Measurements from ENCODE around the gene TPCN2. TPM values are rescaled to one million over a fixed set of nuclear protein-coding genes. Genes with fewer than 3 reads are reported as not detected.
"Not testable (repeated sequence)": the region's sequence is repeated elsewhere in the genome, so short reads cannot be mapped to it uniquely, and the experiment has no call there.

Gene TPCN2
- total and polyA plus RNA-seq, 9 donors: 6.4 to 9.9 (median 7.6) TPM

DNA sequence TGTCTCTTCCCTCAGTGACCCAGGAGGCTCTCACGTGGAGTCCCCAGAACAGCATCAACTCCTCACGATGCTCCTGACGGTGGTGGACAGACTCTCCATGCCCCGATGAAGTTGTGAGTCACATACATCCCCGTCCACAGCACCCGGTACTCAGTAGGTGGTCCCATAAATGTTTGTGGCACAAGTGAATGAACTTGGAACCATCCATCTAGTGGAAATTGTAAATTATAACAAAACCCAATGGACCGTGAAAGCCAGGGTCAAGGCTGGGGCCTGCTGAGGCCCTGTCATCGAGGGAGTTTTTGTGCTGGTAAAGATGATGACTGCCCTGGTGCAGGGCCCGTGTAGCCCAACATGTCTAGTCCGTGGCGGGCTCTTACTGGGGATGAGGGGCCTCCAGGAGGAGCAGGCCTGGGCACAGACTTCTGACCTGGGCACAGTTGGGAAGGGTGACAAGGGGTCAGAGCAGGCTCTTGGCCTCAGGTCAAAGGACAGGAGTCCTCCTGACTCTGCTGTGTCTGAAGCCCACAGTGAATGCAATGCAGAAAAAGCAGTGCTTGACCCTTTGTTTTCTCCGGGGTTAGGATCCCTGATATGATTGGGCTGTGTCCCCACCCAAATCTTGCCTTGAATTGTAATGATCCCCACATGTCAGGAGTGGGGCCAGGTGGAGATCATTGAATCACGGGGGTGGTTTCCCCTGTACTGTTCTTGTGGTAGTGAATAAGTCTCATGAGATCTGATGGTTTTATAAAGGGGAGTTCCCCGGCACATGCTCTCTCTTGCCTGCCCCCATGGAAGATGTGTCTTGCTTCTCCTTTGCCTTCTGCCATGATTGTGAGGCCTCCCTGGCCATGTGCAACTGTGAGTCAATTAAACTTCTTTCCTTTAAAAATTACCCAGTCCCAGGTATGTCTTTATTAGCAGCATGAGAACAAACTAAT lies 87.0 kb downstream of the TPCN2 start:
- Histone ChIP-seq H3K4me3 (ENCODE audit: low read length) (no peak overlapping the region), H3K36me3 (ENCODE audit: control insufficient read depth, insufficient read depth, low read length) (no peaks in the 10 kb centered on the region), H3K27me3 (ENCODE audit: control insufficient read depth, insufficient read depth, low read length) (no peaks in the 10 kb centered on the region), H3K27ac (ENCODE audit: low read length) (no peak overlapping the region), H3K9me3 (replicated peaks; ENCODE audit: control insufficient read depth, low read depth, low read length) (peaks cover 8% of the 10 kb centered on the region), H3K4me1 (ENCODE audit: control insufficient read depth, insufficient read depth, low read length) (peaks cover 17% of the 10 kb centered on the region)
- DNase-seq: no peak
- 89% methylated on average over 11 of the region's 14 CpGs for WGBS (ENCODE audit: insufficient coverage)

DNA sequence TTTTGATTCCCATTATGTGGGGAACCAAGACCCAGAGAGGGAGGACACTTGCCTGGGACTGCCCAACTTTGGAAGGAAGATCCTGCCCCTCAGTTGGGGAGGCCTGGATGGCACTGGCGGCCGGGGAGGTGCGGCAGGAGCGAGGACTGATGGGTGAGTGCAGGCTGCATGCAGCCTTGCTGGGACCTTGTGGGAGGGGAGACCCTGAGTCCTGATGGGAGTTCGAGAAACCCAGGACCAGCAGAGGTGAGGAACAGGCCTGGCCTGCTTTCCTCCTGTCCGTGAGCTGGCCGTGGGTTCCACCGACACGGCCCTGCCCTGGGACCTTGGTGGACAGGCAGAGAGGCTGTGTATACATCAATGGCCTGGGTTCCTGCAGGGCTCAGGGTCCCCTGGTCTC lies 87.7 kb downstream of the TPCN2 start:
- Histone ChIP-seq H3K27me3 (ENCODE audit: control insufficient read depth, insufficient read depth, low read length) (no peaks in the 10 kb centered on the region), H3K9me3 (replicated peaks; ENCODE audit: control insufficient read depth, low read depth, low read length) (peaks cover 8% of the 10 kb centered on the region), H3K4me3 (ENCODE audit: low read length) (no peak overlapping the region), H3K27ac (ENCODE audit: low read length) (no peak overlapping the region), H3K36me3 (ENCODE audit: control insufficient read depth, insufficient read depth, low read length) (no peaks in the 10 kb centered on the region), H3K4me1 (ENCODE audit: control insufficient read depth, insufficient read depth, low read length) (peaks cover 10% of the 10 kb centered on the region)
- DNase-seq: no peak
- WGBS (ENCODE audit: insufficient coverage): 96% methylated on average over 8 of the region's 9 CpGs

DNA sequence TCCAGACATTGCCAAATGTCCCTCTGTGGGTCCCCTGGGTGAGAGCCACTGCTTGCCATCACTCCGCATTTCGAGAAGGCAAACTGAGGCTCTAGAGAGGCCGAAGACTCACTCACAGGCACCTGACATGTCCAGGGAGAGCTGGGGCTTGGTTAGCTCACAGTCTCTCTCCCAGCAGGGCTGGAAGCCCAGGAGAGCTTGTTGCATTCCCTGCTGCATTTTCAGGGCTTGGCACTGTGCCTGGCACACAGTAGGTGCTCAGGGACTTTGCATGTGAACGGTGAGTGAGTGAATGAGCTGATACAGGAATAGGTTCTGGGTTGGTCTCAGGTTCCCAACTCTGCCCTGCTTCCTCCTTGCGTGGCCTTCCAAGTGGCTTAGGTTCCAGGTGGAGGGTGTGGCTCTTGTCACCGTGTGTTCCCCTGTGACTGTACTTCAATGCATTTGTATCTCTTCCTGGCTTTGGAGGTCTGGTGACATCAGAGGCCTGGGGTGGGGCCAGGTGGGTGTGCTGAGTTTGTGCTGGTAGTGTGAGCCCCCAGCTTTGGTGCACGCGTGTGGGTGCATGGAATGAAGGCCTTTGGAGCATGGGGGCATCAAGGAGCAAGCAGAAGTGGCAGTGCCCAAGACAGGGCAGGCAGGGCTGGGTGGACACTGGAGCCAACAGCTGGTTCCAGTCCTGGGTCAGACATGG lies 88.6 kb downstream of the TPCN2 start:
- Histone ChIP-seq H3K9me3 (replicated peaks; ENCODE audit: control insufficient read depth, low read depth, low read length) (peaks cover 8% of the 10 kb centered on the region), H3K4me1 (ENCODE audit: control insufficient read depth, insufficient read depth, low read length) (peaks cover 2% of the 10 kb centered on the region), H3K4me3 (ENCODE audit: low read length) (no peak overlapping the region), H3K27ac (ENCODE audit: low read length) (no peak overlapping the region), H3K27me3 (ENCODE audit: control insufficient read depth, insufficient read depth, low read length) (no peaks in the 10 kb centered on the region), H3K36me3 (ENCODE audit: control insufficient read depth, insufficient read depth, low read length) (no peaks in the 10 kb centered on the region)
- 85% methylated on average over 8 of the region's 8 CpGs for WGBS (ENCODE audit: insufficient coverage)
- no peak for DNase-seq

DNA sequence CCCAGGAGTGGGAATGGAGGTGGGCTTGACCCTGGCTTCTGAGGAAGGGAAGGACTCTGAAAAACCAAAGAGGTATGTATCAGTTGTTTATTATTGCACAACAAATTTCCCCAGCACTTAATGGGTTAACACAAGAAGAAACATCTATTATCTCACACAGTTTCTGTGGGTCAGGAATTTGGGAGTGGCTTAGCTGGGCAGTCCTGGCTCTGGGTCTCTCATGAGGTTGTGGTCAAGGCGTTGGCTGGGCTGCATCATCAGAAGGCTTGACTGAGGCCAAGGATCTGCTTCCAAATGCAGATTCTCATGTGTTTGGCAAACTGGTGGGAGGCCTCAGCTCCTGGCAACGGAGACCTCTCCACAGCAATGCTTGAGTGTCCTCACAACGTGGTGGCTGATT lies 89.5 kb downstream of the TPCN2 start:
- H3K4me3 ChIP-seq (ENCODE audit: low read length): no peak overlapping the region
- H3K36me3 ChIP-seq (ENCODE audit: control insufficient read depth, insufficient read depth, low read length): no peaks in the 10 kb centered on the region
- no peak overlapping the region for H3K27ac ChIP-seq (ENCODE audit: low read length)
- H3K27me3 ChIP-seq (ENCODE audit: control insufficient read depth, insufficient read depth, low read length): no peaks in the 10 kb centered on the region
- 13% methylated on average over 1 of the region's 3 CpGs for WGBS (ENCODE audit: insufficient coverage)
- peaks cover 4% of the 10 kb centered on the region for H3K9me3 ChIP-seq (replicated peaks; ENCODE audit: control insufficient read depth, low read depth, low read length)
- no peaks in the 10 kb centered on the region for H3K4me1 ChIP-seq (ENCODE audit: control insufficient read depth, insufficient read depth, low read length)
- DNase-seq: no peak

DNA sequence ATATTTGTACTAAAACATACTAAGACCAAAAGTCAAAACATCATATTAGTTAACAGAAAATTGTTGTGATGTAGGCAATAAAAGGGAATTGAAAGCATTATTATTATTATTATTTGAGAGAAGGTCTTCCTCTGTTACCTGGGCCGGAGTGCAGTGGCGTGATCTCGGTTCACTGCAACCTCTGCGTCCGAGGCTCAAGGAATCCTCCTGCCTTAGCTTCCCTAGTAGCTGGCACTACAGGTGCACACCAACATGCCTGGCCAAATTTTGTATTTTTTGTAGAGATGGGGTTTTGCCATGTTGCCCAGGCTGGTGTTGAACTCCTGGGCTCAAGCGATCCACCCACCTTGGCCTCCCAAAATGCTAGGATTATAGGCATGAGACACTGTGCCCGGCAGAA lies 91.4 kb downstream of the TPCN2 start:
- H3K4me1 ChIP-seq (ENCODE audit: control insufficient read depth, insufficient read depth, low read length); H3K36me3 ChIP-seq (ENCODE audit: control insufficient read depth, insufficient read depth, low read length); H3K4me3 ChIP-seq (ENCODE audit: low read length); H3K27ac ChIP-seq (ENCODE audit: low read length); H3K27me3 ChIP-seq (ENCODE audit: control insufficient read depth, insufficient read depth, low read length); H3K9me3 ChIP-seq (replicated peaks; ENCODE audit: control insufficient read depth, low read depth, low read length); DNase-seq: not testable (repeated sequence)
- 100% methylated on average over 1 of the region's 7 CpGs for WGBS (ENCODE audit: insufficient coverage)

DNA sequence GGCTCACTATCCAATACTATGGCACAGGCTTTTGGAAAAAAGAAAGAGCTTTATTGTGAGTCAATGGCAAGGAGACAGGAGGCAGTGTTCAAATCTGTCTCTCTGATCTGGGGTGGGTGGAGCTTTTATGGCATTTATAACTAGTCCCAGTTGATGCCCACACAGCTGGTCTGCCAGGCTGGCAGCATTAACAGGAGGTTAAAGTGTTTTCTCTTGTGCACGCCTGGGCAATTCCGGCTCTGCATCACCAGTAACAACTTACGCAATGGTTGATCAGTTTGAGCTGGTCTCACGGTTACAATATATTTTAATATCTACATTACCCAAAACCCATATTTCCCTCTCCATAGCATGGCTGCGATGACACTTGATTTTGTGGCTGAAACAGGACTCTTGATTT lies 91.9 kb downstream of the TPCN2 start:
- Histone ChIP-seq H3K4me1 (ENCODE audit: control insufficient read depth, insufficient read depth, low read length) (no peaks in the 10 kb centered on the region), H3K36me3 (ENCODE audit: control insufficient read depth, insufficient read depth, low read length) (no peaks in the 10 kb centered on the region), H3K9me3 (replicated peaks; ENCODE audit: control insufficient read depth, low read depth, low read length) (peaks cover 3% of the 10 kb centered on the region), H3K27ac (ENCODE audit: low read length) (no peak overlapping the region), H3K27me3 (ENCODE audit: control insufficient read depth, insufficient read depth, low read length) (no peaks in the 10 kb centered on the region), H3K4me3 (ENCODE audit: low read length) (no peak overlapping the region)
- DNase-seq: no peak
- WGBS (ENCODE audit: insufficient coverage): 88% methylated on average over 5 of the region's 5 CpGs

DNA sequence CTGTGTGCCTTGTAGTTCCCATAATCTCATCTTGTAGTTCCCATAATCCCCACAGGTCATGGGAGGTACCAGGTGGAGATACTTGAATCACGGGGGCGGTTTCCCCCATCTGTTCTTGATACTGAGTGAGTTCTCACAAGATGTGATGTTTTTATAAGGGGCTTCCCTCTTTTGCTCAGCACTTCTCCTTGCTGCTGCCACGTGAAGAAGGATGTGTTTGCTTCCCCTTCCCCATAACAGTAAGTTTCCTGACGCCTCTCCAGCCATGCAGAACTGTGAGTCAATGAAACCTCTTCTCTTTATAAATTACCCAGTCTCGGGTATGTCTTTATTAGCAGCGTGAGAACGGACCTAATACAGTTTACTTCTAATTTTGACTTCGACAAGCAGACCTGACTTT lies 93.0 kb downstream of the TPCN2 start:
- no peak for DNase-seq
- 57% methylated on average over 1 of the region's 8 CpGs for WGBS (ENCODE audit: insufficient coverage)
- Histone ChIP-seq H3K36me3 (ENCODE audit: control insufficient read depth, insufficient read depth, low read length) (no peaks in the 10 kb centered on the region), H3K9me3 (replicated peaks; ENCODE audit: control insufficient read depth, low read depth, low read length) (peaks cover 12% of the 10 kb centered on the region), H3K27ac (ENCODE audit: low read length) (no peak overlapping the region), H3K4me3 (ENCODE audit: low read length) (no peak overlapping the region), H3K4me1 (ENCODE audit: control insufficient read depth, insufficient read depth, low read length) (no peaks in the 10 kb centered on the region), H3K27me3 (ENCODE audit: control insufficient read depth, insufficient read depth, low read length) (no peaks in the 10 kb centered on the region)

DNA sequence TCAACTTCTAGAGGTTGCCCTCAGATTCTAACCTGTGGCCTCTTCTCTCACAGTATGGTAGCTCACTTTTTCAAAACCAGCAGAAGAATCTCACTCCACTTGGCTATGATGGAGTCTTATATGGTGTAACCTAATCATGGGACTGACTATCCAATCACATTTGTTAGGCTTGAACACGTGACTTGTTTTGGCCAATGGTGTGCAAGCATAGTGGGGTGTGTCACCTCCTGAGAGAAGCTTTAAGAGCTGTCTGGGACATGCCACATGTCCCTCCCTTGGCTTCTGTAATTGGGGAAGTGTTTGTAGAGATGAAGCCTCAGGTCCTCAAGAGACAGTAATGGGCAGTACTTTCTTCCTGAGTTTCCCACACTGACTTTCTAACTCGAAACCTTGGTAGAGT lies 94.2 kb downstream of the TPCN2 start:
- WGBS (ENCODE audit: insufficient coverage): 100% methylated on average over 1 of the region's 2 CpGs
- Histone ChIP-seq H3K36me3 (ENCODE audit: control insufficient read depth, insufficient read depth, low read length) (no peaks in the 10 kb centered on the region), H3K4me3 (ENCODE audit: low read length) (no peak overlapping the region), H3K27me3 (ENCODE audit: control insufficient read depth, insufficient read depth, low read length) (no peaks in the 10 kb centered on the region), H3K9me3 (replicated peaks; ENCODE audit: control insufficient read depth, low read depth, low read length) (peaks cover 20% of the 10 kb centered on the region), H3K27ac (ENCODE audit: low read length) (no peak overlapping the region), H3K4me1 (ENCODE audit: control insufficient read depth, insufficient read depth, low read length) (no peaks in the 10 kb centered on the region)
- DNase-seq: no peak

DNA sequence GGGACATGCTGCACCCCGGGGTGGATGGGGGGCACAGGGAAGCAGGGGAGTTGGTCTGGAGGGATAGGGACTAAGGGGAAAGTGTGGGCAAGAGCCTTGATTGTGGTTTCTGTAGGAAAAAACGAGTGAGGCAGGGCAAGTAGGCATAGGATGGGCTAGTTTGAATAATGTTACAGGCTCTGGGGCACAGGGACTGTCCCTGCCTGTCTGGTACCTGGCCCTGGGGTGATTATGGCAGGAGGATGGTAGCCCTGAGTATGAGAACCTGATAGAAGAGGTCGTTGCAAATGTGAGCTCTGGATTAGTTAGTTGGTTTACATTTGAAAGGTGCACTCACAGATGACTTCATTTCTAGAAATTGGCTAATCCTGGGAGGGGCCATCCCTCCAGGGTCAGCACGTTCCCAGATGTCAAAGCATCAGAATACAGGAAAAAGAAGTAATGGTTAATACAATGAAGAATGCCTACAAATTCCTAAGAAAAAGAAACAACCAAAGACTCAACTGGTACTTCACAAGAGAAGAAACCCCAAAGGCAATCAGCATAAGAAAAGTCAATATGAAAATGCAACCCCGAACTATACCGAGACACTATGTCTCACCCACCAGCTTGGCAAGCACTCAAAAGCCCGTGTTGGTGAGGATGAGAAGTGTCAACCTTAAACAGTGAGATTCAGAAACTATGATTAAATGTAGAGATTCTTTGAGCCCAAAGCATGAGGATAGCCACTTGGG lies 95.8 kb downstream of the TPCN2 start:
- H3K27ac ChIP-seq (ENCODE audit: low read length): no peak overlapping the region
- H3K36me3 ChIP-seq (ENCODE audit: control insufficient read depth, insufficient read depth, low read length): no peaks in the 10 kb centered on the region
- DNase-seq: no peak
- no peak overlapping the region for H3K4me3 ChIP-seq (ENCODE audit: low read length)
- no peaks in the 10 kb centered on the region for H3K27me3 ChIP-seq (ENCODE audit: control insufficient read depth, insufficient read depth, low read length)
- WGBS (ENCODE audit: insufficient coverage): 70% methylated on average over 4 of the region's 7 CpGs
- peaks cover 20% of the 10 kb centered on the region for H3K9me3 ChIP-seq (replicated peaks; ENCODE audit: control insufficient read depth, low read depth, low read length)
- H3K4me1 ChIP-seq (ENCODE audit: control insufficient read depth, insufficient read depth, low read length): no peaks in the 10 kb centered on the region

DNA sequence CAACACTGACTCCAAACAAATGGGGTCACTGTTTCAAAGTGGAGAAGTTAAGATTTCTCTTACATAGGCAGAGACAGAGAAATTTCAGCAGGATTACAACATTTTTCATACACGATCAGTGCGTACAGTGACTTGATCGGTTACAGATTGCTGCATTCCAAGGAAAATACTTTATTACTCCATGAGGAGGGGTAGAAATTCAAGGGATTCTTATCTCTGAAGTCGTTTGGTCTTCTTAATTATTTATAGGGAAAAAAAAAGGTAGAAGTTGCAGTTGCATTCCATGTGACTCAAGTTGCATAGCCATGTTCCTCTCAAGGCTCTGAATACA lies 96.3 kb downstream of the TPCN2 start:
- H3K27me3 ChIP-seq (ENCODE audit: control insufficient read depth, insufficient read depth, low read length): no peaks in the 10 kb centered on the region
- H3K27ac ChIP-seq (ENCODE audit: low read length): no peak overlapping the region
- WGBS (ENCODE audit: insufficient coverage): no CpG with 5 or more reads among the region's 4 CpGs
- DNase-seq: no peak
- H3K4me3 ChIP-seq (ENCODE audit: low read length): no peak overlapping the region
- peaks cover 20% of the 10 kb centered on the region for H3K9me3 ChIP-seq (replicated peaks; ENCODE audit: control insufficient read depth, low read depth, low read length)
- H3K36me3 ChIP-seq (ENCODE audit: control insufficient read depth, insufficient read depth, low read length): no peaks in the 10 kb centered on the region
- H3K4me1 ChIP-seq (ENCODE audit: control insufficient read depth, insufficient read depth, low read length): no peaks in the 10 kb centered on the region

Data from muscle of leg (tissue), 11 donors.